ENCODE results near the gene PPP3R1. TPM values are rescaled to one million over a fixed set of nuclear protein-coding genes. Genes with fewer than 3 reads are reported as not detected.

Gene PPP3R1
- polyA plus RNA-seq, 12 donors: 43.6 to 899 (median 55.4) TPM

- no peak for DNase-seq
These were observed 95.9 kb downstream of the PPP3R1 start for GRCh38 chr2:68156419-68156818.

GRCh38 chr2:68155618-68156017 is 96.7 kb downstream of the PPP3R1 start:
- DNase-seq: no peak

GRCh38 chr2:68152681-68153347 is 99.5 kb downstream of the PPP3R1 start:
- no peak for DNase-seq

GRCh38 chr2:68151037-68151436 is 101.3 kb downstream of the PPP3R1 start:
- no peak for DNase-seq

GRCh38 chr2:68141875-68142274 is 110.5 kb downstream of the PPP3R1 start:
- DNase-seq: no peak

- DNase-seq: no peak
These were observed 116.6 kb downstream of the PPP3R1 start for GRCh38 chr2:68135448-68136320.

- no peak for DNase-seq
These were observed 117.8 kb downstream of the PPP3R1 start for GRCh38 chr2:68134554-68134953.

GRCh38 chr2:68134120-68134519 is 118.2 kb downstream of the PPP3R1 start:
- DNase-seq: no peak

Other genes starting within 250 kb of the PPP3R1 start
- gene C1D, start 189.5 kb downstream of the PPP3R1 start, polyA plus RNA-seq (ENCODE audit: insufficient read length in 12 of 12): 1,000 to 10,000 TPM in 1 of 12 donors, 10 to 100 TPM in 11; 28.4 to 1,687 (median 35.1) TPM
- gene PNO1, start 94.6 kb downstream of the PPP3R1 start, polyA plus RNA-seq (ENCODE audit: insufficient read length in 12 of 12): 10 to 100 TPM in 11 of 12 donors, not detected in 1; 11.0 to 18.5 (median 16.2) TPM
- 10 to 100 TPM in 11 of 12 donors, not detected in 1; 19.6 to 33.4 (median 23.8) TPM for gene CNRIP1, start 67.4 kb upstream of the PPP3R1 start, polyA plus RNA-seq (ENCODE audit: insufficient read length in 12 of 12)
- gene PLEK, start 112.8 kb upstream of the PPP3R1 start, polyA plus RNA-seq (ENCODE audit: insufficient read length in 12 of 12): 10 to 100 TPM in 1 of 12 donors, 1 to 10 TPM in 9, not detected in 2; 4.1 to 14.0 (median 5.3) TPM
- gene FBXO48, start 214.8 kb upstream of the PPP3R1 start, polyA plus RNA-seq (ENCODE audit: insufficient read length in 12 of 12): 1 to 10 TPM in 10 of 12 donors, not detected in 2; 1.3 to 2.7 (median 1.9) TPM
- gene APLF, start 215.1 kb upstream of the PPP3R1 start, polyA plus RNA-seq (ENCODE audit: insufficient read length in 12 of 12): 1 to 10 TPM in 10 of 12 donors, not detected in 2; 1.3 to 3.5 (median 2.0) TPM

Measured in muscle of arm (tissue), 12 donors.